NOMO-1 (cell line): ENCODE data around the gene SLC17A9.
A peak's percentile ranks its signal among the peaks of the same experiment; 100 is the strongest.

Source experiments
- DNase-seq, 2 experiments: peaks; one replicate each; lab custom pipeline; 2025; ENCODE audit not compliant: unreplicated experiment in 2 of 2; lab: John Stamatoyannopoulos, UW

The SLC17A9 gene

DNA sequence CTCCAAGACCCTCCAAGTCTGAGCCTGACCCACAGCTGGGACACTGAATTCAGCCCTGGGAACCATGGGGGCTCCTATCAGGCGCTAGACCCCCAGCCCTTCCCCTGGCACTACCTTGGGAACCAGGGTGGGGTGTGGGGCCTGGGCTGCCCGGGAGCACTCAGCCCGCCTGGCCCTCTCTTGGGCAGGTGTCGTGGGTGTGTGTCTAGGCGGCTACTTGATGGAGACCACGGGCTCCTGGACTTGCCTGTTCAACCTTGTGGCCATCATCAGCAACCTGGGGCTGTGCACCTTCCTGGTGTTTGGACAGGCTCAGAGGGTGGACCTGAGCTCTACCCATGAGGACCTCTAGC lies 14.6 kb downstream of the SLC17A9 start:
- DNase-seq, result no peak

DNA sequence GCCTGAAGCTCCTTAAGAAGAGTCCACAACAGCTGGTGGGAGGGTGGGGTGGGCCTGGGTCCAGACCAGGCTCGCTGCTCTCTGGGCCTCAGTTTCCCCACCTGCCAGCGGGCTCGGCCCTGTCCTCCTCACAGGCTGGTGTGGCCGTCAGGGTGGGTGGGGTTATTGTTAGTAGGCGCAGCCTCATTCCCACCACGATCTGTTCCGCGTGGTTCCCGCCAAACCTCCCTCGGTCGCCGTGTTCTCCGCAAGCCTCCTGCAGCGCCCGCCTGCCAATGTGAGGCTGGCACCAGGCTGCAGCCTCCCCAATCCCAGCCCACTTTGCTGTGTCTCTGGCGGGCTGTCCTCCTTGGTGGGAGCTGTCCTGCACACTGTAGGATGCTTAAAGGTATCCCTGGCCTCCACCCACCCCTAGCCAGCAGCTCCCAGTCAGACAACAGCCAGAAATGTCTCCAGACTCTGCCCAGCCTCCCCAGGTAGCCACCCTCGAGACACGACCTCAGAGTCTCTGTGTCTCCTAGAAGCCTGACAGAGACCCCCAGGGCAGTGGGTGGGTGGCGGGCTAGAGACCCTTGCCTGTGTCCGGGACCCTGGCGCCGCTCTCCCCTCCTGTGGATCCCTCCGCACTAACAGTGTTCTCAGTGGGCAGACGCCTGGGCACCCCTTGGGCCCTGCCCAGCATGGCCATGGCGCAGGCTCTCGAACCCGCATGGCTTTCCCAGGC lies 15.3 kb downstream of the SLC17A9 start:
- no peak for DNase-seq

DNA sequence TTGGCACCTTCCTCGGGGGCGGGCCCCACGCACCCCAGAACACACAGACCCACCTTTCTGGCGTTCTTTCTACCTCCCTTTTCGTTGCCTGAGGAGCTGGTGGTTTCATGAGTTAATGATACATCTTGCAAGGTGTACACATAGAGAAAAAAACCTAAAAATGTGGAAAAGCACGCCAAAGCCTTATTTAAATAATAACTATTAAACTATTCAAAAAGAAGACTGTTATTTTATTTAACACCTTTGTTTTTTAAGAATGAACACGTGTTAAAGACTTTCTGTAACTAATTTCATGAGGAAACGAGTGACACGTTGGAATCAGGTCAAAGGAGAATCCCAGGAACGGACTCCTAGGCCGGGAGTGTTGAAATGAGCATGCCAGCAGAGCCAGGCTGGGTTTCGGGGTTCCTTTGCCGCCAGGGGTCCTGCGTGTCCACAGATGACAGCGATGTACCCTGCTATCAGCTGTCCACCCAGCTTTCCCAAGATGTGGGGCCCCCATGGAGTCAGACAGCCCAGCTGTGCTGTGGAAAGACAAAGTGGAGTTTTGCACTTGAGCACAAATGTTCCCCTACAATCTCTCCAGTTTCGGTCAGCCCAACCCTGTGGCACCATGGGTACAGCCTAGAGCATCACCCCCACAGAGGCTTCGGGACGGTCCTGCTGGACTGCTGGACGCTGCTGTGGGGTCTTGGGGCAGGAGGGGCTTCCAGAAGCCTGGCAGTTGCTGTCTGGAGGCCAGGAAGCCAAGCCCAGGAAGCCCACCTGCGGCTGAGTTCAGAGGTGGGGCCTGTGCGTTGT lies 16.1 kb downstream of the SLC17A9 start:
- no peak for DNase-seq

DNA sequence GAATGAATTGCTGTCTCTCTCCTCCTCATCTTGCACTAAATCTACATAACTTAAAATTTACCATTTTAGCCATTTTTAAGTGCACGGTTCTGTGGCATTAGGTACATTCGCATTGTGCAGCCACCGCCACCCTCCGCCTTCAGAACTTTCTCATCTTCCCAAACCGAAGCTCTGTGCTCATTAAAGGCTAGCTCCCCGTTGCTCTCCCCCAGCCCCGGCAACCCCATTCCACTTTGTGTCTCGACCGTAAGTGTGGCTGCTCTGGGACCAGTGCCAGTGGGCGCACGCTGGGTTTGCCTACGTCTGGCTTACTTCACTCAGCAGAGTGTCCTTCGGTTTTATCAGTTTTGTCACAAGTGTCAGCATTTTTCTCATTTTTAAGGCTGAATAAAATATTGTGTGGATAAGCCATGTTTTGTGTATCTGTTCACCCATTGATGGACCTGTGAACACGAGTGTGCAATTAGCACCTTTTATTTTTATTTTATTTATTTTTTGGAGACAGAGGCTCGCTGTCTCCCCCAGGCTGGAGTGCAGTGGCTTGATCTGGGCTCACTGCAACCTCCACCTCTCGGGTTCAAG lies 16.8 kb downstream of the SLC17A9 start:
- DNase-seq, result no peak

DNA sequence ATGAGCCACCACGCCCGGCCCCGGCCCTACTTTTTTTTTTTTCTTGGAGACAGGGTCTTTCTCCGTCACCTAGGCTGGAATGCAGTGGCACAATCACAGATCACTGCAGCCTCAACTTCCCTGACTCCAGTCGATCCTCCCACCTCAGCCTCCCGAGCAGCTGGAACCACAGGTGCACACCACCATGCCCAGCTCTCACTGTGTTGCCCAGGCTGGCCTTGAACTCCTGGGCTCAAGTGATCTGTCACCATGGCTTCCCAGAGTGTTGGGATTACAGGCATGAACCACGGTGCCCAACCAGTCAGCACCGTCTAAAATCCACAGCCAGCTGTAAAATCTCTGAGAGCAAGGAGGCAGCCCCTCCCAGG lies 17.4 kb downstream of the SLC17A9 start:
- DNase-seq, result no peak

DNA sequence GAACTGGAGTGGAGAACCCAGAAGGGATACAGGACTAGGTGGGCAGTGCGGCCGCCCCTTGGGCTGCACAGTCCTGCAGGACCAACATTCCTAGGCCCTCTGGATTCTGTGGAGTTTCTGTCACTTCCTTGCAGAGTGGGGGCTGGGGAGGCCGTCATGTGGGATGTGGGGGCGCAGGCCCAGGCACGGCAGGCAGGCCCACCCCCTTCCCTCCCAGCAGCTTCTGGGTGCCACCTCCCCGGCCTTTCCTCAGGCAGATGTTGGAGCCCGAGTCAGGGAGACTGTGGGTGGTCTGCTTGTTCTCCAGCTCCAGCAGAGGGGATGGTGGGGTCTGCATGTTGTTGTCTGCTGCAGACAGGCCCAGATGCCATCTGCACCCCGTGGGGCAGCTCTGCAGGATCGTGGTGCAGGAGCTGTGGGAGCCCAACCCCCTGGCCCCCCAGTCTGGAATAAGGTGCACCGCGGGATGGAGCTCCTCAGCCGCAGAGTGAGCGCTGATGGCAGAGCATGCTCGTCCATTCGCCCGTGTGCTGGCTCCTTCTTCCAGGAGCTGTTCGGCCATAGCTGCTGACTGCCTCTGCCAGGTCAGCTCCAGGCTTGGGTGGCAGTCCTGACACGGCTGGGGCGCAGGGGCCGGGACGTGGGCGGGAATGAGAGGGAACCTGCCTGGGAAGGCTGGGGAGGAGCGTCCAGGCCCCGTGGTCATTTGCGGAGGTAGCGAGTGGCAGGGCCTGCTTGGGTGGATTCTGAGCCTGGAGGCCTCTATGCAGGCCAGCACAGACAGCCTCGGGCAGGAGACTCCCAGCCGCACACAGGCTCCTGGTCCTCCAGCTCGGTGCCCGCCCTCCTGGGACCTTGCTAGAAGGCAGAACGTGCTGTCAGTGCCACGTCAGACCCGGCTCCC lies 18.1 kb downstream of the SLC17A9 start:
- no peak for DNase-seq

DNA sequence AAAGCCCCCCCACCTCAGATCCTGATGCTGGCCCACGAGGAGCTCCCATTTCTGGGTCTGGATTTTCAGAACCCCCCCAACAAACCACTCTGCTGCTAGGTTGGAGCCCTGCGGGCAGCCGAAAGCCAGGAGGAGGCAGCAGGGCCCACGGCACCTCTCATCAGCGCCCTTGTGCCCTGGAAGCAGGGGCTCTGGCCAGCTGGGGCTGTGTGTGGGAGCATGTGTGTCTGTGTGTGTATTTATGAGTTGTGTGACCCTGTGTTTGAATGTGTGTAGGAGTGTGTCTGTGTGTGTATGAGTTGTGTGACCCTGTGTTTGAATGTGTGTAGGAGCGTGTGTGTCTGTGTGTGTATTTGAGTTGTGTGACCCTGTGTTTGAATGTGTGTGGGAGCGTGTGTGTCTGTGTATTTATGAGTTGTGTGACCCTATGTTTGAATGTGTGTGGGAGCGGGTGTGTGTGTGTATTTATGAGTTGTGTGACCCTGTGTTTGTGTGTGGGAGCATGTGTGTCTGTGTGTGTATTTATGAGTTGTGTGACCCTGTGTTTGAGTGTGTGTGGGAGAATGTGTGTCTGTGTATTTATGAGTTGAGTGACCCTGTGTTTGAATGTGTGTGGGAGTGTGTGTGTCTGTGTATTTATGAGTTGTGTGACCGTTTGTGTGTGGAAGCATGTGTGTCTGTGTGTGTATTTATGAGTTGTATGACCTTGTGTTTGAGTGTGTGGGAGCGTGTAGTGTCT lies 18.9 kb downstream of the SLC17A9 start:
- no peak for DNase-seq

DNA sequence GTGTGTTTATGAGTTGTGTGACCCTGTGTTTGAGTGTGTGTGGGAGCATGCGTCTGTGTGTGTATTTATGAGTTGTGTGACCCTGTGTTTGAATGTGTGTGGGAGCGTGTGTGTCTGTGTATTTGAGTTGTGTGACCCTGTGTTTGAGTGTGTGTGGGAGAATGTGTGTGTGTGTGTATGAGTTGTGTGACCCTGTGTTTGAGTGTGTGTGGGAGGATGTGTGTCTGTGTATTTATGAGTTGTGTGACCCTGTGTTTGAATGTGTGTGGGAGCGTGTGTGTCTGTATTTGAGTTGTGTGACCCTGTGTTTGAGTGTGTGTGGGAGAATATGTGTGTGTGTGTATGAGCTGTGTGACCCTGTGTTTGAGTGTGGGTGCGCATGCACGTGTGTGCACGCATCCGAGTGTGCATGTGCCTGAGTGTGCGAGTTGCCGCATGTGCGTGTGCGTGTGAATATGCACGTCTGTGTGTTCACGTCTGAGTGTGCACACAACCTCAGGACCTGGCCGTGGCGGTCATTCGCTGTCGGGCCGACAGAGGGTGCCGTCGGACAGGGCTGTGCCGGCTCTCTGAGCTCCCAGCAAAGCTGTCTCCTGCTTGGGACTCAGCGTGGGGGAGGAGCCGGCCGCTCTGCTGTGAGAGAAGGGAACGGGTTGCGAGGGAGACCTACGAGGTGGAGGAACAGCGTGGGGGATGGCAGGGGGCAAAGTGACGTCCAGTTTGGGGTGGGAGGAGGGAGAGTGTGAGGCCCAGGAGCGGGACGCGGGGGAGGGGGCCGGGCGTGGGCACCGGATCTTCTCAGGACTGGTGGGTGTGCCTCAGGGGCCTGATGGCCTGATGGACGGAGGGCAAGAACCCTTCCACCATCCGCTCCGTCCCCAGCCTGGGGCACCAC lies 19.7 kb downstream of the SLC17A9 start:
- DNase-seq, result peak; percentile 73 to 85

DNA sequence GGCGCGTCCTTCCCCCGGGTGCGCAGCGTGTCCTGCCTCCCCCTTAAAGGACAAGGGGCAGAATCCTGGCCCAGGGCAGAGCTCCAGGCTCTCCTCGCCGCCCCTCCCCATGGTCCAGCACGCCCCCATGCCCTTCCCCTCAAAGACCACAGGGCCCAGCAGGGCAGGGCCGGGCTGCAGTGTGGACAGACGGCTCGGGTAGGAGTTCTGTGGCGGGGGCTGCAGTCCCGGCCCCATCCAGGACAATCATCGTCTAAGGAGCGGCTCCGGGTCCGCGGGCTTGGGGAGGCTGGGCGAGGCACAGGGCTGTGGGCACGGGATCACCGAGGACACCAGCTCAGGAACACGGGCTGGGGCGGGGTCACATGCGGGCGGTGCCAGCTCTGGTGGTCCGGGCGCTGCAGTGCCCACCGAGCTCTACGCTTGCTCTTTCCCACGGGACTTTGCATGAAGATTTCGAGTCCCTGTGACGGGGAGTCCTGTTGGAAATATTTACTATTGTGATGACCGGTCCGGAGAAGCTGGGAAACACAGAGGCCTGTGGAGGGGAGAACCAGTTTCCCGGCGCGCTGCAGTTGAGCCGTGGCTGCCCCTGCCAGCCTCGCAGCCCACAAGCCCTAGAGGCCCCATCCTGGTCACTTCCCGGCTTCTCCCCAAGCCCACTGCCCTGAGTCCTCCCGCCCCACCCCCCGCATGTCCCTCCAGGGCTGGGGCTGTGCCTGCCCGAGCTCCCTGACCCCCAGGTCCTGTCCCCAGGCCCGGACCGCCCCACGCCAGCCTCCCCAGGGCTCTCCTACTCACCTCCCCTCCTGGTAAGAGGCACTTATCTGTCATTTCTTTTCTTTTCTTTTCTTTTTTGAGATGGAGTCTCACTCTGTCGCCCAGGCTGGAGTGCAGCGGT lies 20.6 kb downstream of the SLC17A9 start:
- DNase-seq, result no peak

DNA sequence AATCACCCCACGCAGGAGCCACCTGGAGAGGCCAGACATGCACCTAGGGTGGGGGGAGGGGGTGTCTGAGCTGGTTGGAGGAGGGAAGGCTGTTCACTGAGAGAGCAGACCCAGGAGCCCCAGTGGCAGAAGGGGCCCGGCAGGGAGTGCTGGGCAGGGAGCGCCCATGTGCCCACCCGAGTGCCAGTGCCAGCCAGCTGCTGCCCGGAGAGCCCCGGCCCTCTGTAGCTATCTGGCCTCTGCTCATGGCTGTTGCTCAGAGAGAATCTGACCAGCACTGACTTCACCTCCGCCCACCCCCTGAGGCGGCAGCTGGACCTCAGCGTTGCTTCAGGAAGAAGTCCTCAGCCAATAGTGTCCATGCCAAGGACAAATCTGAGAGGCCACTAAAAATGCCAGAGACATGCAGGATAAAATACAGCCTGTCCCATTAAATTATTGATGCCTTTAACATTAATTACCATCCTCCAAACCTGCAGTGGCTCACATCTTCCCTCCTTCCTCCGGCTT lies 22.8 kb downstream of the SLC17A9 start:
- DNase-seq, result no peak

DNA sequence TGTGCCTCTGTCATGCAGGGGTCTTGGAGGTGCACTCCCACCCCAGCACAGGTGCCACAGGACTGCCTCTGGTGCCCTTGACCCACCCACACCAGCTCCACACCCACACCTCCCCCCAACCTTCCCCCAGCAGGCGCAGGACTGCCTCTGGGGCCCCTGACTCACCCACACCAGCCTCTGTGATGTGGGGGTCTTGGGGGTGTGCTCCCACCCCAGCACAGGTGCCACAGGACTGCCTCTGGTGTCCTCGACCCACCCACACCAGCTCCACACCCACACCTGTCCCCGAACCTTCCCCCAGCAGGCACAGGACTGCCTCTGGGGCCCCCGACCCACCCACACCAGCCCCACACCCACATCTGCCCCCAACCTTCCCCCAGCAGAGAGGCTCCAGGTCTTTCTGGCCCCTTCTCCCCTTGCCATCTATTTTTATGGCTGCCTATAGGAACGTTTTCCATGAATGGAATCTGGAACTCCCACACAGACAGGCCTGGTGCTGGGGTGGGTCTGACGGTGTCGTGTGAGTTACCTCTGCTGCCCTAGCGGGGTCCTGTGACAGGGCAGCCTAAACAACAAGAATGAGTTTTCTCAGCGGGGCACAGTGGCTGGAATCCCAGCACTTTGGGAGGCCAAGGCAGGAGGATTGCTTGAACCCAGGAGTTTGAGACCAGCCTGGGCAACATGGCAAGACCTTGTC lies 23.5 kb downstream of the SLC17A9 start:
- DNase-seq, result no peak

DNA sequence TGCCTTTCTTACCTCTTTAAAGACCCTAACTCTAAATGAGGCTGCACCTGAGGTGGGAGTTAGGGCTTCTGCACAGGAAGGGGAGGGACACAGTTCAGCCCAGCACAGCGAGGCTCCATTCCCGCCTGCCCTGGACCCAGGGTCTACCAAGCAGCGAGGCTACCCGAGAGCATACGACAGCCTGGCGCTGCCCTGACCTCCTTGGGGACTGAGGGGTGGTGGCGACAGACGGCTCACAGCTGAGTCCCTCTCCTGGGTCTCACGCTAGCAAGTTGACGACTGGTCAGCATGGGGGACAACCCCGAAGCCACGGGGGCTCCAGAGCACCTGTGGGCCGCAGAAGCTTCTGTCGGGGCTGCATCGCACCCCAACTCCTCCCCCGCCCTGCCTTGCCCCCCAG lies 24.4 kb downstream of the SLC17A9 start:
- DNase-seq, result no peak

DNA sequence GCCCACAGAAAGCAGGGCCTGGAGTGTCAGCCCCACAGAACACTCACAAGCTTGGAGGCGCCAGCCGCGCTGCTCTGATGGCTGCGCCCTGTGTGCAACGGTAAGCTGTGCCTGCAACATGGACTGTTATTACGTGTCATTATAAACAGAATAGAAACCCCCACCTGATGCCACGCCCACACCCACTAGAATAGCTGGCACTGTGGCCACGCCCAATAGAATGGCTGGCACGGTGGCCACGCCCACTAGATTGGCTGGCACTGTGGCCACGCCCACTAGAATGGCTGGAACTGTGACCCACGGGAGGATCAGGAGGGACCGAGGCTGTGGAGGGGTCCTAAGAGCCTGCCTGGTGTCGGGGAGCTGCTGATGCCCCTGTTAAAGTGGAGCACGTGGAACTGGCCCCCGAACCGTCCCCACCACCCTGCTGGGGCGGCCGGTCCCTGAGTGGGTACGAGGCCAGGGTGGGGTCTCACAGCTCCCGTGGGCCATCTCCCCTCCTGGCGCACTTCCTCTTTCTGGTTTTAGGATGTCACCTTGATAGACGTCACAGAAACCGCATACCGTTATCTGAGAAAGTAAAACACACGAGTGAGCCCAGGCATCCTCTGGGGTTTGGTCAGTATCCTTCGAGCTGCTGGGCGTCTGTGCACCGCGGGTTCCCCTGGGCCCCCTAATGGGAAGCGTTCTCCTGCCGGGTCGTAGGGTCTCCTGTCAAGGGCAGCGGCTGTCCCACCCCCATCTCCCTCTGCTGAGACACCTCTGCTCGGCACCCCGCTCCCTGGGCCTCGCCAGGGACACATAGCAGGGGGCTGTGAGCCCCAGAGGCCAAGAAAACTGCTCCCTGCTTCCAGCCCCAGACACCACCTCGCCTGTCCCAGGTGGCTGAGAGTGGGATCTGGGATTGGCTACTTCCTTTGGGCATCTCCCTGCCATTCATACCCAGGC lies 25.4 kb downstream of the SLC17A9 start:
- DNase-seq, result peak in 1 of 2 experiments; percentile 10

DNA sequence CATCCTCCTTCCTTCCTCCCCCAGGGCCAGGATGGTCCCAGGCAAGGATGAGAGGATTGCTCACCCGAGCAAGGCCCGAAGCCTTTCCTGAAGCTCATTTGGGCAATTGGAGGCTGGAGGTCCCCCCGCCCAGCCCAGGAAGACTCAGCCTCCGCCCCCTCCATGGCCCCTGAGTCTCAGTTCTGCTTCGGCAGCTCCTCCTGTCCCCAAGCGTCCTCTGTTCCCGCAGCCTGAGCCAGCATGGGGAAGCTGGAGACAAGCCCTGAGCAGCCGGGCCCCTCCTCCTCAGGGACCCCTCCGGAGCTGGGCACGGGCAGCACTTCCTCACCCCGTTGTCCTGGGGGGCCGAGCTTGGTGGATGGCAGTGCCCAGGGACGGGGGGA lies 26.0 kb downstream of the SLC17A9 start:
- peak; percentile 29 to 36 for DNase-seq

DNA sequence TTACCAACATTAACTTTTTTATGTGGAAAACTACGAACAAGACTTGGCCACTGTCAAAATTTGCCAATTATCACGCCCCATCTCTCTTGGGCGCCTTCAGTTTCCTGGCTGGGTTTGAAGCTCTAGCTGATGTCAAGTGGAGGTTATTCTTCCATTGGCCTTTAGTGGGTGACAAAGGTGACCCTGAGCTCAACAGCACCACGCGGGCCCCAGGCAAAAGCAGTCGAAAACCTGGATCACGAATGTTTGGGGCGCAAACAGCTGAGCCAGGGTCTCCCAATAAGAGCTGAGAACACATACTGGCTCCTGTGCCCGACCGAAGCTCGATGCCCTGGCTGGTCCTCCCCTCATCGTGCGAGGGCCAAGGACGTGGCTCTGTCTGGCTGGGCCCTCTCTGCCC lies 26.8 kb downstream of the SLC17A9 start:
- no peak for DNase-seq

DNA sequence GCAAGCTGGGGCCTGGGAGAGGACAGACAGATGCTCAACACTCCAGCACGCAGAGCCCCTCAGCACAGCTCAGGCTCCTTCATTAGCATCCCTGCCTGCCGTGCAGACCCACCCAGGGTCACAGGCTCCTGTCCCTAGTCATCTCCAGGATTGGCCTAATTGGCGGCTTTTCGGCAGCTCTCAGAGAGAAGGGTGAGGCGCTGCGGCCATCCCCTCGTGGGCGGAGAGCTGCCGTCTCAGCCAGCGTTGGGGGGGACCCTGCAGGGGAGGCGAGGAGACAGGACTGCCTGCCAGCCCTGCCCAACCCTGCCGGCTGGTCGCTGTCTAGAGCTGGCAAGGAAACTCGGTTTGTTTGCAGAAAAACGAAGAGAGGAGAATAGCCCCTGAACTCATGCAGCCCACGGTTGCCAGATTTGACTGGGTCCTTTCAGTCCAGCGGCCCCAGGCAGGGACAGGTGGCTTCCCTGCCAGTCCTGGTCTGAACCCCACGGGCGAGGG lies 27.4 kb downstream of the SLC17A9 start:
- DNase-seq, result no peak
